Right kidney (tissue), 1 donor: ENCODE results near the gene SHANK1.
"Not testable (repeated sequence)": the region's sequence is repeated elsewhere in the genome, so short reads cannot be mapped to it uniquely, and the experiment has no call there.

Experiments used
- DNase-seq: peaks from one replicate; pipeline ENCODE4 v3.0.0-alpha.2; 2016

Gene SHANK1

DNA sequence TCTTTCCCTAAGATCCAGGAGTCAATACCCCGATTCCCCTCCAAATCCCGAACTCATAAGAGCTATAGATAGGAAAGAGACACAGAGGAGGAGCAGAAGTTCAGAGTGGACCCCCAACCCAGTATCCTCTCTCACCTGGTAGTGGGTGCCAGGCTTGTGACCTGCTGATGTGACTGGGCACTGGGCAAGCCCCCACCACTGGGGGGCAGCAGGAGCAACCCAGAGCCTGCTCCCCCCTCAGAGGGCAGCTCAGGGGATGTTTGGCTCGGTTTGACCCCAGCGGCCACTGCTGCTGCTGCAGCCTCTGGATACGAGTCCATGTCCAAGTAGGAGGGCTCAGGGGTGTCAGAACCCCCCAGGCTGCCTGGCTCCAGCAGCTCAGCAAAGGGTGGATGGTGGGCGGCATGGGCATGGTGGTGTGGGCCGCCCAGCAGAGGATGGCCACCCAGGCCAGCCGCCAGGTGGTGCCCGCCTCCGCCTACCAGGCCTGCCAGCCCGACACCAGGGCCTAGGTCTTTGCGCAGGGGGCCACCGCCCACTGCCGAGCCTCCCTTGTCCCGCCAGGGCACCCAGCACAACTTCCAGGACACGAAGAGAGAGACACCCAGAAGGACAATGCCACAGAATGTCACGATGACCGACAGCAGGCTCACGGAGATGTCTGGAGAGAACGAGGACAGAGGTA, 87.3 kb downstream of the SHANK1 start:
- DNase-seq: no peak

DNA sequence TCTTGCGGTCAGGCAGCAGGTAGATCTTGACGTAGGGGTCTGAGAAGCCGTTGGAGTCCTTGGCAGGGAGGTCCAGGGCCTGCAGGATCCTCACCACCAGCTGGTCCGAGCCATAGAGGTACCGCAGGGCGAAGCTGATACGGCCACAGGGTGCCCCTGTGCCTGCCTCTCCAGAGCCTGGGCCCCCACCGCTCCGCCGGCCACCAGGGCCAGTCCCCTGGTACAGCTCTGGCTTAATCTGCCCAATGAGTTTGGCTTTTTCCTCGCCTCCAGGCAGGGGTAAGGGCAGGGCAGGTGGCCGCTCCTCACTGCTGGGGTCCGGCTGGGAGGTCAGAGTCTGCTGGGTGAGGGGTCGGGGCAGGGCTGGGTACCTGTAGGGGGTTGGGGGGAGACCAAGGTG, 89.8 kb downstream of the SHANK1 start:
- DNase-seq: no peak

DNA sequence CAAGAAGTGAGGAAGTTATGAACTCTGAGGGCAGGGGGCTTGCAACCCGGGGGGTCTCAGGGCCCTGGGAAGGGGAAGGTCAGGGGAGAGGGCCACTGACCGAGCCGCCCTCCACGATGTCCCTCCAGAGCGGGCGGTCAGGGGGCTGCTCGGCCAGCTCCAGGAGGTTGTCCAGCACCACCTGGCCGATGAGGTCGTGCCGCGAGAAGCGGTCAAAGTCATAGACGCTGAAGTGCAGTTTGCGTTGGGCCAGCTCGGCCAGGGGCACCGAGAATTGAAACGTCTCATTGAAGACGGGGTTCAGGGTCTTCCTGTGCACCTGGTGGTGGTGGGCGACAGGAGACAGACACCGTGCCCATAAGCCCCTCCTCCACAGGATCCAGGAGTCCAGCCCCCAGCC, 90.4 kb downstream of the SHANK1 start:
- no peak for DNase-seq

DNA sequence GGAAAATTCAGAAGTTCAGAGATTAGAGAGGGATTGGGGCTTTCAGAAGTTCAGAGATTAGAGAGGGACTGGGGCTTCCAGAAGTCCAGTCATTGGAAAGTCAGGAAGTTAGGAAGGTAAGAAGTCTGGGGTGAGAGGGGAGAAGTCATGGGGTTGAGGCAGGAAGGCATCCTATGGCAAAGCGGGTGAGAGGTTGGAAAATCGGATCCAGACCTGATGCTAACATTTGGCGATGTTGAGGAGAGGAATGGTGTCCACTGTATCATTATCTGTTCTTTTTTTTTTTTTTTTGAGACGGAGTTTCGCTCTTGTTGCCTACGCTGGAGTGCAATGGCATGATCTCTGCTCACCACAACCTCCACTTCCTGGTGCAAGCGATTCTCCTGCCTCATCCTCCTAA, 91.1 kb downstream of the SHANK1 start:
- no peak for DNase-seq

DNA sequence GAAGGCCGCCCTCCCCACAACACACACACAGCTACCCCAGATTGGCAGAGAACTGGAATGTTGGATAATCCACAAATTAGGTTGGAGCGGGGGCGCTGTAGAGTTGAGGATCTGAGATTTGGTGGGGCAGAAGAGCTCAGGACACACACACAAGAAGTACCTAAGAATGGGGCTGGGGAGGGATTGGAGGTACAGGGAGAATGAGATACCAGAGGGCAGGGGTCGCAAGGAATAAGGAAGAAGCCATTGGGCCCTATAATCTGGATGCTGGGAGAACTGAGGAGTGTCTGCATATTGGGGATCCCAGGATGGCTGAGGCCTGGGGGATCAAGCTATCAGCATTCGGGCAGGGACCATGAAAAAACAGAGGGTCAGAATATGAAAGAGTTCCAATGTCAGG, 91.5 kb downstream of the SHANK1 start:
- no peak for DNase-seq

DNA sequence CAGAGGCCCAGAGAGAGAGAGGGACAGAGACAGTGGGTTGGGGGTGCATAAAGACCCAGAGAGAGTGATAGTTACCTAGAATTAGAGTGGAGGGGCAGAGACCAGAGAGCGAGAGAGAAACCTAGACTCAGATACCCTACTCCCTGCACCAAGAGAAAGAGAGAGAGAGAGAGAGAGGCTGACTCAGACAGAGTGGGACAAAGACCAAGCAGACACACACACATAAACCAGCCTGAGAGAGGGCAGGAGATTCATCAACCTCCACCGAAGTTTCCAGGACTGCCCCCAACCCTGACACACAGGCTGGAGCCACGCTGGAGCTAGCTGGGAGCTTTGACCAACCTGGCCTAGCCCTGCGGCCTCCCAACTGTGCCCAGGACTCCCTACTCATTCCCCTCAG, 92.8 kb downstream of the SHANK1 start:
- DNase-seq: no peak

DNA sequence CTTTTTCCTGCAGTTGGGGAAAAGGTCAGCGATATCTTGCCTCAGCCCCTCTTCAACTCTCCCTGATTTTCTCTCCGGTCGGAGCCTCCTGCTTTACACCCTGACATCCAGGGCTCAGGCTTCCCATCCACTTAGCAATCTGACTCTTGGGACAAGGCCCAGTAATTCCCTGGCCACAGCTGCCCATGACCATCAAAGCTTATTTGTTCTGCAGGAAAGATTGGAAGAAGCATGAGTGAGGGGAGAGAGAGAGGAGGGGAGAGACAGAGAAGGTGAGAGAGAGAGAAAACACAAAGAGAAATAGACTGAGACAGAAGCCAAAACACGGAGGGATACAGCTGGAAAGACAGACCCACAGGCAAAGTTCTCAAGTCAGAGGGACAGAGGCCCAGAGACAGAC, 93.6 kb downstream of the SHANK1 start:
- no peak for DNase-seq

DNA sequence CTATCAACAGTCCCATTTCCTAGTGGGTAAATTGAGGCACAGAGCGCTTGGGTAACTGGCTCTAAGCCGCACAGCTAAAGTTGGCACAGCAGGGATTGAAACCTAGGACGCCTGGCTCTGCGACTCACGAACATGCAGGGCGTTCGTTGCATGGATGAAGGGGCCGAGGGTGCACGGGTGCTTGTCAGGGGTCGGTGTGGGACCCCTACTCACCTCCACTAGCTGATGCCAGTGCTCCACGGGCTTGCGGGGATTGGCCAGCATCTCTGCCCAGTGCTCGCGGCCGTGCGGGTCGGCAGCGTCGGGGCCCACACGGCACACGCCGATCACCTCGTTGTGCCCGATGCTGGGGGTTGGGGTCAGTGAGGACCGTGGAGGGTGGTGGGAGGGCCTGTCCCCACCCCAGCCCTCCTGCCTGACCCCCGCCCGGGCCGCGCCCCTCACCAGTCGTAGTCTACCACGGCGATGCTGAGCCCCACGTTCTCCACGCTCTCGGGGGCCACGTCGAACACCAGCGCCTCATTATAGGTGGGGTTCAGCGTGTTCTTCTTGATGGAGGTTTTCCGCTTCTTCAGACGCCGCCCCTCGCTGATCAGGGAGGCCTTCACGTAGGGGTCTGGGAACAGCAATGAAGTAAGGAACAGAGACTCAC, 94.5 kb downstream of the SHANK1 start:
- no peak for DNase-seq

DNA sequence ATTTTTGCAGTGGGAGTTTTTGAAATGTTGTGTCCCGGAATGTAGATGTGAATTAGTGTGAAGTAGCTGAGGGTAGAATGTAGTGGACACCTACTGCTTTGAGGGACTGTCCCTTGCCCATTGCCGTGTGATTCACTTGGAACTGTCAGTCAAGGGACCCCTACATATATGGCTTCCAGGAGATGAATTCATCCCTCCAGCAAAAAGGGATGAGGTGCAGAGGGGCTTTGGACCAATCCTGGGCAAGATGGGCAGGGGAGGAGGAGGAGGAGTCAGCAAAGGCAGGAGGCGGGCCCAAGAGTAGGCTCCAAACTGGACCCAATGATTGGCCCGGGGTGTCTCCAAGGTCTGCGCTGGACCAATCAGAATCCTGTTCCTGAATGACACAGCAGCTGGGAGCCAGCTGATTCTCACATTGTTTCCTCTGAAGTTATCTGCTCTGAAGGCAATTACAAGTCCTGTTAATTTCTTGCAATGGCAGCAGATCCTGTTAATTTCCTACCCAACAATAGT, 99.2 kb downstream of the SHANK1 start:
- not testable (repeated sequence) for DNase-seq

DNA sequence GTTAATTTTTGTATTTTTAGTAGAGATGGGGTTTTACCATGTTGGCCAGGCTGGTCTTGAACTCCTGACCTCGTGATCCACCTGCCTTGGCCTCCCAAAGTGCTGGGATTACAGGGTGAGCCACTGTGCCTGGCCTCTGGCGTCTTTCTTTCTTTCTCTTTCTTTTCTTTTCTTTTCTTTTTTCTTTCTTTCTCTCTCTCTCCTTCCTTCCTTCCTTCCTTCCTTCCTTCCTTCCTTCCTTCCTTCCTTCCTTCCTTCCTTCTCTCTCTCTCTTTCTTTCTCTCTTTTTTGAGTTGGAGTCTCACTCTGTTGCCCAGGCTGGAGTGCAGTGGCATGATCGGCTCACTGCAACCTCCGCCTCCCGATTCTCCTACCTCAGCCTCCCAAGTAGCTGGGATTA, 100.4 kb downstream of the SHANK1 start:
- not testable (repeated sequence) for DNase-seq

DNA sequence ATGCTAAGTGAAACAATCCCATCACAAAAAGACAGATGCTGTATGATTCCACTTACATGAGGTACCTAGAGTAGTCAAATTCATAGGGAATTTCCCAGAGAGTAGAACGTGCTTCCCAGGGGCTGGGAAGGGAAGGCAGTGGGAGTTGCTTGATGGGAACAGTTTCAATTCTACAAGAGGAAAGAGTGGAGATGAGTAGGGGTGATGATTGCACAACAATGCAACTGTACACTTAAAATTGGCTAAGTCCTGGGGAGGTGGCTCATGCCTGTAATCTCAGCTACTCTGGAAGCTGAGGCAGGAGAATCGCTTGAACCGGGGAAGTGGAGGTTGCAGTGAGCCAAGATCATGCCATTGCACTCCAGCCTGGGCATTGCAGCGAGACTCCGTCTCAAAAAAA, 101.2 kb downstream of the SHANK1 start:
- not testable (repeated sequence) for DNase-seq

DNA sequence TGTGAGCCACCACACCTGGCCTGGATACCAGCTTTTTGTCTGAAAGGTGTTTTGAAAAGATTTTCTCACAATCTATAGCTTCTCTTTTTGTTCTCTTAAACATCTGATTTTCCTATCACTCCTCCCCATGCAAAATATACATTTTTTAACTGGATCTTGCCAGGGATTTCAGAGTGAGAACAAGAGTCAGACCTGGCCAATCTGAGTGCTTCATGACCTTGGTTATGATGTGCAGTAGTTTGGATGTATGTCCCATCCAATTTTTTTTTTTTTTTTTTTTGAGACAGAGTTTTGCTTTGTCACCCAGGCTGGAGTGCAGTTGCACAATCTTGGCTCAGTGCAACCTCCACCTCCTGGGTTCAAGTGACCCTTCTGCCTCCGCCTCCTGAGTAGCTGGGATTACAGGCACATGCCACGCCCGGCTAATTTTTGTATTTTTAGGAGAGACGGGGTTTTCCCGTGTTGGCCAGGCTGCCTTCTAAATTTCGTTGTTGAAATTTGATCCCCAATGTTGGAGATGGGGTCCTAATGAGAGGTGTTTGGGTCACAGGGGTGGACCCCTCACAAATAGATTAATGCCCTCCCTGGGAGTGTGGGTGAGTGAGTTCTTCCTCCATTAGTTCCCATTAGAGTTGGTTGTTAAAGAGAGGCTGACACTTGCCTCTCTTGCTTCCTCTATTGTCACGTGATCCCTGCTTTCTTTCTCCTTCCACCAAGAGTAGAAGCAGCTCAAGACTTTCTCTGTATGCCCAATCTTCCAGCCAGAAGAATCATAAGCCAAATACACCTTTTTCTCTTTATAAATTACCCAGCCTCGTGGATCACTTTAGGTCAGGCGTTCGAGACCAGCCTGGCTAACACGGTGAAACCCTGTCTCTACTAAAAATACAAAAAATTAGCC, 106.8 kb downstream of the SHANK1 start:
- not testable (repeated sequence) for DNase-seq
